Measurements from ENCODE around the gene METTL21C.

Gene METTL21C

DNA sequence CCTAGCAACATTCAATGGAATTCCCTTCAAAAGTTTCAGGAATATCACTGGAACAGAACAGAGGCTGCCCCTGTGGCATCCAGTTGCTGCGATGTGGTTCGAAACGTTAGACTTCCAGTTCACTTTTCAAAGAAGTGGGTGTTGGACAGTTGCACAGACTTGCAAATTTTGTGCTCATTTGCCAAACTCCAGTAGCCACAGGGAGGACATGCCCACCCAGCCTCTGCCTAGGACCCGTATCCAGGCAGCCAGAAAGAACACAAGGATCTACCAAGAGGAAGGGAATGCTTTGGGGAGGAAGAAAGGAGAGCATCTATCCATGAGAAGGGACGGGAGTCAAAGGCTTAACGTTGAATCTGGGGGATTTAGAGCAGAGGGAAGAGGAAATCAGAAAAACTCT, at the start of gene METTL21C:
METTL21C (minus strand) TSS at position 108 of the 400 bp plus-strand sequence. CDS start 546 bp downstream, outside the sequence.
- DNase-seq (ENCODE audit: low read depth) = no peak

DNA sequence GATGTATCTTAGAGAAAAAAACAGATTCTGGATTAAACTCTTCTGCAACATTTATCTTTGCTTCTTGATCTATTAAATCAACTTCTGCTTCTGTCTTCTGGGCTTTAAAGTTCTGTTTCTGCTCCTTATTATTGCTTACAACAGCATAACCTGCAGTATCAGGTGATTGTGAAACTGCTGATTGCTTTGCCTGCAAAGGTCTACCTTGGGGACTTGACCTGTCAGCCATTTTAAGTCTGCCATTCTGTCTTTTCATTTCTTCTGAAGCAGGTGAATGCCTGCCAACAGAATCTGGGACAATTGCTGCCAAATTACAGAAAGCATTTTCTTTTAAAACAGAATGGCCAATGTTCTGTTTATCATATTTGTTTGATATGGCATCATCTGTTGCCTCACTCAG, 47.7 kb upstream of the METTL21C start:
- no peak for DNase-seq (ENCODE audit: low read depth)

DNA sequence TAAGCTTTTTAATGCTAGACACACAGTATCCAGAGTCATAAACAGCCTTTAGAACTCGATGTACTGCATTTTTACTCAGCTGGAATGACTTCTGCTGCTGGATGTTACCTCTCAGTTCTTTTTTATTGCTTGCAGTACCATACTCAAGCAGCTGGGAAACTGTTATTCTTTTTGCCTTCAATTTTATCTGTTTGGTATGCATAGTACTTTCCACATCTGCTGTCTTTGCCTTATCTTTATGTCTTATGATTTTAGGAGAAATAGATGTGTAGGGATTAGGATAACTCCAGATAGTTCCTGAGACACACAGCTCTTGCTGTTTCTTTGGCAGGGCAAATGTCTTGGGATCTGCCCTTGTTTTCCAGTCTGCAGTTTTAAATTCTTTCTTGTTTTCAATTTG, 47.3 kb upstream of the METTL21C start:
- DNase-seq (ENCODE audit: low read depth) = no peak

DNA sequence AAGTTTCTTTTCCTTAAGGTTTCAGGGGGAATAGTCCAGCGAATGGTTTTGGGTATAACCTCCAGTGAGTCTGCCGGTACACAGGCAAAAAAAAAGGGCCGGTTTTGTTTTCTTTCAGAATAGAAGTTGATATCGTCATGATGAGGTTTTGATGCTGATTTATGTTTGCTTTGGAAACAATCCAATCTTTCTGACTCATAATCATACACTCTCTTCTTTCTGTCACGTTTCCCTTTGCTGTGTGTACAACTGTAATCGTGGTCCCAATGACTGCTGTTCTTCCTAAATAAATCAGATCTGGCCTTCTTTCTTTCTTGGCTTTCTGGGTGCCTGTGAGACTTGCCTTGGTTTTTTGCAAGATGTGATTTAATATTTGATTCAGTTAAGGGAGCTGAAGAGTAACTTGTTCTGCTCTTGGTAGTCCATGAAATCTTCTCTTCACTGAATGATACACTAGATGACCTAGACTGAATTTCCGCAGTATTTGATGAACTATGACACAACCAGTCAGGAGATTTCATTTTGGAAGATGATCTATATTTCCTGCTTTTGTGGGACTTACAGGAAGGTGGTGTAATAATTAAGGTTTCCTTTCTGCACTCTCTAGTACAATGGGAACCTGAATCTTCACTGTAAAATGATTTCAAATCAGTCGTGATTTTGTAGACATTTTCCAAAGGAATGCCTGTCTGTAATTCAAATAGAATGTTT, 34.9 kb upstream of the METTL21C start:
- DNase-seq (ENCODE audit: low read depth) = no peak

DNA sequence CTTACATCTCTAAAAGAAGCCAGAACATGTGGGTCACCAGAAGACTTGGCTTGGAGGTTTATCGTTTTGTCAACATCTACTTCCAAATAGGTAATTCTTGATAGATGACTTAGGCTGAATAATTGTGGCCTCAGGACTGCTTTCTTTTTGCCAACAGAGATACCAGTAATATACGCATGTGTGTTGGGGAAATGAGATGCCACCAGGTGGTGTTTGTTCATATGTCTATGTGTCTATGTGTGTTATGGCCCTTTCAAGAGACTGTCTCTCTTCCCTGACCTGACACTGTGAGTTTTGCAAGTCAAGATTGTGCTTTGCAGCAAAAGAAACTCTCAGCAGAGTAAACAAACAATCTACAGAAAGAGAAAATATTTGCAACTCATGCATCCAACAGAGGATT, 31.6 kb upstream of the METTL21C start:
- no peak for DNase-seq (ENCODE audit: low read depth)

DNA sequence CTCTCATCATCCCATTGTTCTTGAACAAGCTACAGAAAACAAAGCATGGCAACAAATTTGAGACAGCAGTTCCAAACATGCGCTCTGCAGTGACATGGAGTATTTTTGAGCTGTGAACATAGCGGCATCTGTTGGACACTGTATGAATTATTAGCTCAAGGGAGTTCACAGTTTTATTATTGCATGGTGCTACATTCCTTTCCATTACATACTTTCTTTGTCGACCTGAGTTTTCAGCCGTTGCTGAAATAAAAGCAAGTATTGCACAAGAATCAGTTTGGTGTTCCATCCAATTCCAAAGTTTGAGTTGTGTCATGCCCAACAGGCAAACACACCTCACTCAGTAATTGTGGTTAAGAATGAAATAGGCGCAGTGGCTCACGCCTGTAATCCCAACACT, 30.1 kb upstream of the METTL21C start:
- no peak for DNase-seq (ENCODE audit: low read depth)

DNA sequence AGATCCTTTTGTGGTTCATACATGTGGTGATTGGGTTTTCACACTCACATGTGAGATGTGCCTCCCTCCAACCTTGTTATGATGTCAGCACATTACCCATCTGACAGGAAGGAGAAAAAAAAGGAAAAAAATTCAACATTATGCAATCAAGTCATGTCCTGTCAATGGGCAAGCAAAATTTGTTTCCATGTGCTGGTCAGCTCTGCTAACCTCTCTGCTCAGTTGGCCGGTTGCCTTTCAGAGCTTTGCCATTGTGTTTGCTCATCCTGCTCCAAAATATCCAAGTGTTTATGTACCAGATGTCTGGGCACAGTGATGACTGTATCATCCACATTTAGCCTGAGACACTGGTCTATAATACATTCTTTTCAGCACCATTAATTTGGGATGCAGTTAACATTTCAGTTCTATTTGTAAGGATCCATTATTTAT, 27.0 kb upstream of the METTL21C start:
- no peak for DNase-seq (ENCODE audit: low read depth)

DNA sequence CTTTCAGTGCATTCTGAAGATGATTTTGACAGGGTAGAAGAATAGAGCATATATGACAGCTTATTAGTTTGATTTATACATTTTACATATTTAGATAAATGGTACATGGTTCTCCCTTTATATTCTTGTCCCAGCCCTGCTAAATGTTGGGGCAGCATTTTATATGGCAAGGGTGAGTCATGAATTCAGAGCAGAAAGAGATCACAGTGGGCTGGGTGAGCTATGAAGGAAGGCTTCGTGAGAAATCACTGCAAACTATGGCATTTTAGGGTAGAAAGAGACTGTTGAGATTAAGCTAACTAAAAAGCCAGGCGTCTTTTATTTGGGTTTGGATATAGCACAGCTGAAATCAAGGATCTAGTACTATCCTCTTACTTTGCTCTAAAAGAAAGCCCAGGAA, 23.9 kb upstream of the METTL21C start:
- no peak for DNase-seq (ENCODE audit: low read depth)

DNA sequence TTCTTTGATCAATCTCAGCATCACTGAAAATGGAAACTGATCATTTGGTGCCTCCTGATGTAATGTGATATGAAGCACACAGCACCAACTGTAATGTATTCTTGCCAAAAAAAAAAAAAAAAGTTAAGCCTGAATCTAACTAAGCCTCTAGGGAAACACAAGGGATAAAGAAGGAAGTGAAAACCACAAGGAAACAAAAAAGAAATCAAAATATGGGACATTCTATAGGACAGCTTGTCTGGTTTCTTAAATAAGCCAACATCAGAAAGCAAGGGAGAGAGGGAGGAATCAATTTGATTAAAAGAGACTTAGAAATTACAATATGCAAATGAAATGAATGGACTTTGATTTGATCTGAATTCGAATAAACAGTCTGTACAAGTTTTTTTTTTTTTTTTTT, 20.6 kb upstream of the METTL21C start:
- DNase-seq (ENCODE audit: low read depth) = no peak

DNA sequence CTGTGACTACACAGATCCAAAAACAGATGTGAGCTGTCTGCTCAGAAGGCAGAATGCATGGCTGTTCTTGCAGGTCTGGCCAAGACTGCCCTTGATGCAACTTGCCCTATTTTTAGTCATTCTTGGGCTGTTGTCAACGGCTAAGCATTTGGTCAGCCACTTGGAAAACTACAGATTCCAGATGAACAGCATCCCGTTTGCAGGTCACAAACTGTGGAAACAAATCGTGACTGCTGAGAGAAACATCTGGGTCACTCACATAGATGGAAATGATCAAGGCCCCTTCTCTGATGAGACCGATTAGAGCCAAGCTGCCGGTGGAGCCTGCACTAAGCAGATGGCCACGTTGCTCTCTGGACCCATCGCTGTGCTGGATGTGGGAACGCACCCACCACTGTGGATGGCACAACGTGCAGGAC, 15.4 kb upstream of the METTL21C start:
- DNase-seq (ENCODE audit: low read depth) = no peak

DNA sequence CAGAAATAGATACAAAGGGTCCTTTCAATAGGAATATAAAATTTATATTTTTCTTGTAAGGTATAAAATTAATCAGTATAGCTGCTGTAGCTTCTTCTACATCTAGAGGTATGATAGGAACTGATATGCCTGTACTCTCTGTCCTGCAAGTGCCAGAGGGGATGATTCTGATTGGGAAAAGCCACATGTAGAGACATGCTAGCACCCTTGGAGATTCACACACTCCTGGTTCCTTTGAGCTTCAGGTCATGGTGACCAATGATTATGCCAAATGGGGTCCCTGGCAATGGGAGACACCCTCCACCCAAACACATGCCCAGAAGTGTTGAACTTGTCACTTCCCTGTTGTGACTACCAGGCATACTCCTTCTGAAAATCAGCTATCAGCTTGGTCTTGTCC, 14.7 kb upstream of the METTL21C start:
- no peak for DNase-seq (ENCODE audit: low read depth)

DNA sequence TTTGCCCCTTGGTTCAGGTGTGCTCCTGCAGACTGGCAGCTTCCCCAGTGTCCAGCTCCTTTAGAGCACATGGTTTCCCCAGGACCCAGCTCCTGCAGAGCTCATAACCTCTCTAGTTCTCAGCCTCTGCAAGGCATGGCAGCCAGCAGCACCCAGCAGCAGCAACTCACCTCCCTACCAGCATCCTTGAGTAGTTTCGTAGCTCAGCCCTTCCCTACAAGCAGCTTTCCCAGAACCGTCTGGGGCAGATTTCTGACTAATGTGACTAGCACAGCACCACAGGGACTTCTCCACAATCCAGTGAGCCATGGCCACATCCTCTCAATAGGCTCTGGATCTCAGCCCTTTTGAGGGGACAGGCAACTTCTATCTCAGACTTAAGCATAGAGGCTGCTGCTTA, 14.1 kb upstream of the METTL21C start:
- no peak for DNase-seq (ENCODE audit: low read depth)

DNA sequence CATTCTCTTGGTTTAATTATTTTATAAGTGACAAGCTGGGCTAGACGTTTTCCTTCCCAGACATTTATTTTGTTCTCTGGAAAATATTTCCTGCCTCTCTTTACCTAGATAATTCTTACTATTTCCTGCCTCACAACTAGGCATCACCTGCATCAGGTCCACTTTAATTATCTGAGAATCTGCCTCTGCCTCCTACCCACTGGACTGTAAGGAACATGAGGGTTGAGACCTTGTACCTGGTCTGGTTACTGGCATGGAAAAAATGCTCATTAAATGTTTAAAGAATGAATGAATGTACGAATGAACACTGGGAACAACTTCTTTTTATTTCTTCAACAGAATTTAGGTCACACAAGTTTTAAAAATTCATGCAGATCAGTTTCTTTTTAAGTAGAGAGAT, 13.4 kb upstream of the METTL21C start:
- DNase-seq (ENCODE audit: low read depth) = no peak

DNA sequence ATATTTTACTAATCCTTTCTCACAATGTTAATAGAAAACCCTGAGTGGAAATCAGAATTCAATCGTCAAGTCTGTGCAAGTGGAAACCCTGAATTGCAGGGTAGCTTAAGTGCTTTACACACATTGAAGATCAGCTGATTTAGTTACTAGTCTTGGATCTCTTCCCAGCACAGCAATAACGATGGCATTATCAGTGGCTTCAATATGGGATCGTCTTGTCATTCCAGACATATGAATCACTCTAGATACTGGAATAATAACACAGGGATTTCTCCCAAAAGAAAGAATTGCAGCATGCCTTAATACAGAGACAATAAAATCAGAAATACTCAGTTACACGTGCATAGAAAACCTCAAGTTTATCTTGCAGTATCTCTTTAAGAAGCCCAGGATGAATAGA, 12.6 kb upstream of the METTL21C start:
- DNase-seq (ENCODE audit: low read depth) = no peak

DNA sequence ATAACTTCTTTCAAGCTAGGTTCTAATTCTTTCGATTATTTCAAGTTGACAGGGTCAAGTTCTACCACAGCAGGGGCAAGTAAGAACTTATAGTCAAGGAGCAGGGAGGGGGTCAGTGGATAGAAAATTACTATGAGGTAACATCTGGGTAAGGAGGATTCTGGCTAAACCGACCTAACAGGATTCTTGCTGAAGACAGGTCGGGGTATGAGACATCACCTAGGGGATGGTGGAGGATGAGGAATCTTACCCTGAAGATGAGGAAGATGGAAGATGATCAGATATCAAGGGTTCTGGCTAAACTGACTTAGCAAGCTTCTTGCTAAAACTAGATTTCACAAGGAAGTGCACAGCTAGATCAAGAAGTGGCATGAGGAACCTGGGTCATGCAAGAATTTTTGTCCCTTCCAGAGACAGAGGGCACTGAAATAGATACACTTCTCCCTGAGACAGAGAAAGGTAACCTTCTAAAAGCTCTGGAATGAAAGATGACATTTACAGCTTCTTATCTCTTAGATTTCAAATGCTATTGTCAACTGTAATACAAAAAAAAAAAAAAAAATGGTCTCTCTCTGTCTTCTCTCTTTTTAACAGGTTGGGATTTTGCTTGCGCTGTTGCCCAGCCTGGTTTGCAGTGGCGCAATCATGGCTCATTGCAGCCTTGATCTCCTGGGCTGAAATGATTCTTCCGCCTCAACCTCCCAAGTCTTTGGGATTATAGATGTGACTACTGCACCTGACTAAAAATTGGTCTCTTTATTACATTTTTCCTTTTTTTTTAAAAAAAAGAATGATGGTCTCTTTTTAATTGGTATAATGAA, 9.6 kb upstream of the METTL21C start:
- DNase-seq (ENCODE audit: low read depth) = no peak

DNA sequence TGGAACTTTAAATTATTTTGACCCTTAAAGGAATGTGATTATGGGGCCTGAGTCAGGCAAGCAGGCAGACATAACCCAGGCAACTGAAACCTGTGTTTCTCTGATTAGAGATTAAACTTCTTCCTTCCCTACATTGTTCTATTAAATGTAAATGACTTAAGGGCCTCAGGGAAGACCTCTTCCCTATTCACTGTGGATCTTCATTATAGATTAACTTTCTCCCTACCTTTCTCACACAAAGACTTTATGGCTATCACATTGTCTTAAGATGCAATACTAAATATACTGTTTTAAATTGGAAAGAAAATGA, 8.8 kb upstream of the METTL21C start:
- no peak for DNase-seq (ENCODE audit: low read depth)

DNA sequence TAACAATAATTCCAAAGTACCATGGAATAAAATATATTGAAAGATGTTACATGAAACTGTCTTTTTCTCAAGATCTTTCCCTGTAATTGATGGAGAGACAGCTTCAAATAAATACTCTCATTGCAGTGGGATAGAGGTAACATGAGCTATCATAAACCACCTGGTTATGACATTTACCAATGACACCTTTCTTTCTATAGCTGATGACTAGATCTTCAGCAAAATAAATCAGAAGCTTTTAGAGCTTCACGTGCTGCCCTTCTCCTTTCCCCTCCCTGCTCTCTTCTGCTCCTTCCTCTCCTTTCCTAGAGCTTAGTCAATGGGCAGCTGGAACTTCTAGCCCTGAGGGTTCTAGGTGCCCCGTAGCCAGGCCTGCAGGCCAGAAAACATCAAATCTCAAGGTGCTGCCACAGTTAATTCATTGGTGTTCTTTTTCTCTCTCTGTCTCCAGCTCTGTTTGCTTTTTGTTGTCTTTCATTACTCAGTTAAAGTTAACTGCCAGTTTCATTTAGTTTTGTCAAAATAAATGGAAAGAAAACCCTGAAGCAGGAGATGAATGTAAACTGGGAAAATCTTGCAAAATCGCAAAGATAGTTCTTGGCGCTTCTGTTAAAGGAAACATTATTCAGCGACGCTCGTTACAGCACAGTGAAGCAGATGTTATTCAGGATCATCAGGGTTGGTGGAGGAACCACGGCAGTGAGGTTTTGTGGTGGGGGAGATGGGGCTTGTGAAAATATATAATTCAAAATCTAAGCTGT, 8.3 kb upstream of the METTL21C start:
- DNase-seq (ENCODE audit: low read depth) = no peak

DNA sequence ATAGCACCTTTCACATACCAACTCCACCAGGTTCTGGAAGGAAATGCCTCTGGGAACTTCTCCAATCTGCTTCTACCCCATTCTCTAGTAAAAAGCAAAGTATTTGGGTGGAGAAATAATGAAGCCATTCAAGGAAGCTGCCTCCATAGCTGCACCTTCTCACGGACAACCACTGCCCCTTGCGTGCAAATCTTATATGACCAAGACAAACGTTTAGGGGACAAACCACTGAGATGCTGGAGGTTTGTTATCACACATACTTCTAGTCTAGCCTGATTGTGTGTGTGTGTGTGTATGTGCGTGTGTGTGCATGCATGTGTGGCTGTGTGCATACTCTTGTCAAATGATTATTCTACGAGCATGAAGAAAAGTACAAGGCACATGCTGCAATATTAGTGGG, 6.5 kb upstream of the METTL21C start:
- DNase-seq (ENCODE audit: low read depth) = no peak

DNA sequence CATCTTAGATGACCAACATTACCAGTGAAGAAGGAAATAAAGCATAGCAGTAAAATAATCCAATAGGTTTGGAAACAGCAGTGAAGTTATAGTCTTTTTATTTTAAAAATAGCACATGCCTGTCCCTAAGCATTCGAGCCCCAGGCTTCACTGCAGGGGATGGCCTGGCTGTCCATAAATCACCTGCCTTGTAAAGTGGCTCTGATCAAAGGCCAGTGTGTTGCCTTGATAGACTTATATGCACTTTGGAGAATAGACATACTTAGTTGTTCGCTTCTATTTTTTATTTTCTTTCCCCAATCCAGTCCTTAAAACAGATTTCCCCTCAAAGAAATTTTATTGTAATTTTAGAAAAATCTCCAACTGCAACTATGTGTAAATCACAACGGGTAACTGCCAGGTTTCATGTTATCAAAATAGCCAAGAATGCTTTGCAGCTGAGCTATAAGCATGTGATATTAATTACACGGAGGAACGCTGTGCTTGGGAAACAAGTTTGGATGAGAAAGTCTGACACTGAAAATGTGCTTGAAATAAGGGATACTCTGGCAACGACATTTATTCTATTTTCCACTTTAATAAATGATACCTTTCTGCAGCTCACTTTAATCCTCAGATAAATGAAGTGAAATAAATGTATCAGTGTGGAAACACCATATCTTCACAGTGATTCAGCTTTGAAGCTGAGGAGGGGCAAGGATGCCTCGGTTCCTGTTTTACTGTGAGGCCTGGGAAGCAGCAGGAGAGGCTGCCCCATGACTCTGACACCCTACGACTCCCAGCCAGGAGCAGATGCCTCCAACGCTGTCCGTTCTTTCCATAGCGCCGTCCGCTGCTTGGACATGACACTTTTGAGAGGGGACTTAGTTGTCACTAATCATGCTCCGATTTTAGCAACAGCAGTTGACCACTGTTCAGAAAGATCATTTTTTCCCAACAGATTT, 5.5 kb upstream of the METTL21C start:
- no peak for DNase-seq (ENCODE audit: low read depth)

DNA sequence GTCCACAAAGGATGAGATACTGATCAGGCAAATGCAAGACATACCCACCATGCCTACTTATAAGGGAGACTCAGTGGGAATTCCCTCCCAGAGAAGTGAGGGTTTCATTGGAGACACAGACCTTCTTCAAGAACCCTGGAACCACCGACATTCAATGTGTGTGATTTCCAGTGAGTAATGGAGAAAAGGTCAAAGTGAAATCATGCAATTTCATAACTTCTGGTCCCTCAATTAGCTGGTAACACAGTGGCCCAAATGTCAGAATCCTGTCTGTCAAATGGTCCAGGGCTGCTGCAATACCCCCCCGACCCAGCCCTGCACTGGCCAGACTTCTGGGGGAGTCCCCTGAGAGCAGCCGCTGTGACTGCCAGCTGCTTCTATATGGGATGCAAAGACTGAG, 4.7 kb upstream of the METTL21C start:
- no peak for DNase-seq (ENCODE audit: low read depth)

DNA sequence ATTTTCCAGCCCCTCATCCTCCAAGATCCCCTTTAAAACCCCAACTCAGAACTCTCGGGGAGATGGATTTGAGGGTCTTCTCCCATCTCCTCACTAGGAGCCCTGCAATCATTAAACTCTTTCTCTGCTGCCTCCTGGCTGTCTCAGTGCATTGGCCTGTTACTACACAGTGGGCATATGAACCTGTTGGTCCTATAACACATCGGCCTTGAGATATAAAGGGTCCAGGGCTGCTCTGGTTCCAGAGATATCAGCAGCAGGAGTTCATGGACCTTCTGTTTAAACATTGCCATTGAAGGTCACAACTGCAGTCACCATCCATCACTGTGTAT, 3.8 kb upstream of the METTL21C start:
- DNase-seq (ENCODE audit: low read depth) = no peak
